HAP-1 (cell line): ENCODE measurements around the gene SEMA4D.
"Not testable (repeated sequence)": the region's sequence is repeated elsewhere in the genome, so short reads cannot be mapped to it uniquely, and the experiment has no call there.

ENCODE experiments used
- DNase-seq, 2 experiments: peaks; one replicate each; pipeline ENCODE4 v3.0.0-alpha.2; 2016 to 2020; ENCODE audit warnings: low spot score in 2 of 2
- H3K27me3 ChIP-seq: fragments of 250-450 bp; sonication (Bioruptor Pico); 2 replicates; pipeline ENCODE4 v1.5.1; 2020; ENCODE audit warnings: low read depth, mild to moderate bottlenecking, moderate library complexity
- H3K36me3 ChIP-seq: fragments of 250-450 bp; sonication (Bioruptor Pico); replicated peaks from 2 replicates; pipeline ENCODE4 v1.5.1; 2020; ENCODE audit warnings: mild to moderate bottlenecking
- H3K4me1 ChIP-seq: fragments of 250-450 bp; sonication (Bioruptor Pico); 2 replicates; pipeline ENCODE4 v1.5.1; 2020; ENCODE audit warnings: mild to moderate bottlenecking
- H3K4me3 ChIP-seq: fragments of 250-450 bp; sonication (Bioruptor Pico); 2 replicates; pipeline ENCODE4 v1.5.1; 2020; ENCODE audit warnings: mild to moderate bottlenecking, moderate library complexity
- H3K9me3 ChIP-seq: fragments of 250-450 bp; sonication (Bioruptor Pico); 2 replicates; pipeline ENCODE4 v1.5.1; 2020; ENCODE audit warnings: mild to moderate bottlenecking, moderate library complexity
- in situ Hi-C: fragments of 300-500 bp; cut with MboI; formaldehyde crosslinking; loops from 3 replicates; pipeline ENCODE4 v1.14.3; 2020; ENCODE audit warnings: low sequenced_read_pairs, inconsistent platforms, mixed read lengths

The SEMA4D gene

DNA sequence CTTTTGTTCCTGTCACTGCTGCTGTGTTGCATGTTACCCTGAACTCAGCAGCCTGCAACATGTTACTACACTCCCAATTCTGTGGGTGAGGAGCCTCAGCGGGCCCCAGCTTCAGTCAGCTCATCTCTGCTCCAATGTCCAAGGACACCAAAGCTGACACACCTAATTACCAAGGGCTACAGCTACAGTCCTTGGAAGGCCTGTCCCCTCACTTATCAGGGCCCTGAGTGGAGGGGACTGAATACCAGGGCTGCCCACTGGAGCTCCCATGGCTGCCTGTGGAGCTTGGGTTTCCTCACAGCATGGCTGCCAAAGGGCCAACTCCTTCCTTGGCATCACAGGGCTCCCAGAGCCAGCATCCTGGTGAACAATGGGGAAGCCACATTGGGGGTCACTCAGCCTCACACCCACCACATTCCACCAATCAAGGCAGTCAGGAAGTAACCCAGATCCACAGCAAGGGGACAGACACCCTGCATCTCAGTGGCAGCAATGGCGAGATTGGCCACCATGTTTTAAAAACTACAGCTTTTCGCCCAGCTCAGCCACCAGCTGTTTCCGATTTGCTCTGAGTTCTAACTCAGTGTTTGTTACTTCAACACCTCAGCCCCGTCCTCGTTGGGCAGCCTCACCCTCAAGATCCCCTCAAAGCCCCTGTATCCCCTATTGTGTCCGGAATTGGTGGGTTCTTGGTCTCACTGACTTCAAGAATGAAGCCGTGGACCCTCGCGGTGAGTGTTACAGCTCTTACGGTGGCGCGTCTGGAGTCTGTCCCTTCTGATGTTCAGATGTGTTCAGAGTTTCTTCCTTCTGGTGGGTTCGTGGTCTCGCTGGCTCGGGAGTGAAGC is 18.9 kb downstream of the SEMA4D start:
- no peak for DNase-seq
- Histone ChIP-seq H3K4me3 (no peak overlapping the region), H3K36me3 (no peaks in the 10 kb centered on the region), H3K27me3 (no peaks in the 10 kb centered on the region), H3K4me1 (no peaks in the 10 kb centered on the region), H3K9me3 (no peaks in the 10 kb centered on the region)
- in situ Hi-C loops: no loop called here

DNA sequence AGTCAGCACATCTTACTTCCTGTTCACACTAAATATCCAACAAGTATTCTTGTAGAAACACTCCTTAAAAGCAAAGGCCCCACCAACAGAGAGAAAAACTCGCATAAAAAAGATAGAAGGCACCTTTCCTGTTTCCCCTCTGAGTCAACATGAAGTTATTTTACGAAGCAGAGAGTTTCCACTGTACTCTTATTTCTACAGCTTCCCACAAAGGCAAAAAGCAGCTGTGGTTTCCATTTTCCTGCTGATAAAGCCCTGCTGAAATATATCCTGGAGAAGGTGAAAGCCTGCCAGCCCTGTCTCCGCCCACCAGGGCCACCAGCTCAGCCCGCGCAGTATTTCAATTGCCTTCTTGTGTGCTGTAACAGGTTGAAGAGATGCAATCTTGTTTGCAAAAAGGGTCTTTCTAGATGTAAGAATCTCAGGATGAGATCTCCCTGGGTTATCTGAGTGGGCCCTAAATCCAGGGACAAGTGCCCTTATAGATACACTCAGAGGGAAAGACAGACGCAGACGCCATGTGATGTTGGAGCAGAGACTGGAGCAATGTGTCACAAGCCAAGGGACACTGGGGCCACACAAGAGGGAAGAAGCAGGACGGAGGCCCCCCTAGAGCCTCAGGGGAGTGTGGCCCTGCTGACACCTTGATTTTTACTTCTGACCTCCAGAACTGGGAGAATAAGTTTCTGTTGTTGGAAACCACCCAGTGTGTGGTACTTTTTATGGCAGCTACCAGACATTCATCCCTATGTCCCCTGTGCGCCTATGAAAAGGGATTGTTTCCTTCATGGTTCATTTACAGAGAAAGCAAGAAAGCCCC is 19.9 kb downstream of the SEMA4D start:
- DNase-seq: no peak
- H3K36me3 ChIP-seq: no peaks in the 10 kb centered on the region
- in situ Hi-C loops: no loop called here
- H3K4me1 ChIP-seq: no peaks in the 10 kb centered on the region
- H3K9me3 ChIP-seq: no peaks in the 10 kb centered on the region
- no peak overlapping the region for H3K4me3 ChIP-seq
- H3K27me3 ChIP-seq: no peaks in the 10 kb centered on the region

DNA sequence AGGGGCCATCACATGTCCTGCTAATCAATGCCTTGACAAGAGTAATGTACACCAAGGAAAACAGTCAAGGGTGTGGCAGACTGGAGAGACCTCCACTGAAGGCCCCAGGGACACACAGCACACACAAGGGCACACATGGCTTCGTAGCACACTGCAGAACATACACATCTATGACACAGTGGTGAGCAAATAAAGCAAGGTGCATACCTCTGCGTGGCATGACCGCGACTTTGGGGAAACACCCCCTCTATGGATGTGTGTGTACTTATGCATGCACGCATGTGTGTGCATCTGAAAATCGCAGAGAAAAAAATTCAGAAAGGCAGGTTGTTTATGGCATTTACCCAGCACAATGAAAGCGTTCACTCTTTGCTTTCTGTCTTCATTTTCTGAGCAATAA is 20.5 kb downstream of the SEMA4D start:
- H3K9me3 ChIP-seq: no peaks in the 10 kb centered on the region
- no peak for DNase-seq
- no peaks in the 10 kb centered on the region for H3K36me3 ChIP-seq
- H3K4me3 ChIP-seq: no peak overlapping the region
- no peaks in the 10 kb centered on the region for H3K27me3 ChIP-seq
- no peaks in the 10 kb centered on the region for H3K4me1 ChIP-seq
- in situ Hi-C loops: no loop called here

DNA sequence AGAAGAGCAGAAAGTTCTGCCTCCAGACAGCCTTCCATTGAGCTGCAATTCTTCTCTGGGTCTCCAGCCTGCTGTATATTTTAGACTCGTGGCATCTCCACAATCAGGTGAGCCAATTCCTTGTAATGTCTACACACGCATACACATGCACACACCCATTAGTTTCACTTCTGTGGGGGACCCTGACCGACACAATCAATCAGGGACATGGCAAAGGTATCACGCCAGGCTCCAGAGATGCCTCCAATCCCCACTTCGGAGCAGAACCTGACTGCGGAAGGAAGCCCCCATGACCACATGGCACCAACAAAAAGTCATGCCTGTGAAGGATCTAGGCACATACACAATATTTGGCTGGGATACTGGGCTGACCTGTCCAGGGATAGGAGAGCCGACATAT is 21.4 kb downstream of the SEMA4D start:
- in situ Hi-C loops: no loop called here
- H3K4me3 ChIP-seq: no peak overlapping the region
- no peaks in the 10 kb centered on the region for H3K36me3 ChIP-seq
- H3K27me3 ChIP-seq: no peaks in the 10 kb centered on the region
- H3K4me1 ChIP-seq: no peaks in the 10 kb centered on the region
- no peaks in the 10 kb centered on the region for H3K9me3 ChIP-seq
- DNase-seq: no peak

DNA sequence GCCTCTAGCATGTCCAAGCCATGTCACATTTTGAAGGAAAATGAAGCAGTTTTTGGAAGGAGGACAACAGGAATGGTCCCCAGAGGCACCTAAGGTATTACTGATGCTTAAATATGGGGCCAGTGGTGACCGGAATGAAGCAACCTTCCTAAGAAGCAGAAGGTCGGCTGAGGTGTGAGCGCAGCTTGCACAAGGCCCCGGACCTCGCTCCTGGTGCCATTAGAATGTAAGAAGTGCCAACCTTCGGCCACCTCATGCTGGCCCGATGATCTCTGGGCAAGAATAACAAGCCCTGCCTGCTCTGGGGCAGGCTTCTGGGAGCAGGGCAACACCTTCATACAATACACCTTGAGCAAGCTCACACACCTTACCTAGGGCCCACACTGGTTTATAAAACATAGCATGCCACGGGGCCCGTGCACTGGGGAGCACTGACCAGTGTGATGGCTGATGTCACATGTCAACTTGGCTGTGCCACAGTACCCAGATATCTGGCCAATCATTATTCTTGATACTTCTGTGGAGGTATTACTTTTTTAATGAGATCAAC is 21.9 kb downstream of the SEMA4D start:
- in situ Hi-C loops: no loop called here
- no peaks in the 10 kb centered on the region for H3K36me3 ChIP-seq
- H3K4me1 ChIP-seq: peaks cover under 1% of the 10 kb centered on the region
- no peak for DNase-seq
- H3K9me3 ChIP-seq: no peaks in the 10 kb centered on the region
- H3K27me3 ChIP-seq: no peaks in the 10 kb centered on the region
- no peak overlapping the region for H3K4me3 ChIP-seq

DNA sequence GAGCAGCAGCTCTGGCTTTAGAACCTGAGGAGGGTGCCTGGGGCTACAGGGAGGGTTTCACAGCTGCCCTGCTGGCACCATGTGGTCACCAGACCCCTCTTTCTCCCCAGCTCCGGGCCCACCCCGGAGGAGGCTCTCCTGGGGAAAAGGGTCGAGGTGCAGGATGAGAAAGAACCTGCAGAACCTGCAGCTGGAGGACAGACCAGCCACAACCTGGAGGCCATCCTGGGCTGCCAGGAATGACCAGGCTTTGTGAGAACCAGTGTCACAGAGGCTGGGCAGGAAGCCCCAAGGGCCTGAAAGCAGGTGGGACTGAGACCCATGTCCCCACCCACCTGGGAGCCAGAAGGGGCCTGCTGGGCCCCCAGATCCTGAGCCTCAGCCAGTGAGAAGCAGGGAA is 23.0 kb downstream of the SEMA4D start:
- Histone ChIP-seq H3K36me3 (no peaks in the 10 kb centered on the region), H3K9me3 (no peaks in the 10 kb centered on the region), H3K4me1 (peaks cover 11% of the 10 kb centered on the region), H3K27me3 (no peaks in the 10 kb centered on the region), H3K4me3 (no peak overlapping the region)
- in situ Hi-C loops: no loop called here
- no peak for DNase-seq

DNA sequence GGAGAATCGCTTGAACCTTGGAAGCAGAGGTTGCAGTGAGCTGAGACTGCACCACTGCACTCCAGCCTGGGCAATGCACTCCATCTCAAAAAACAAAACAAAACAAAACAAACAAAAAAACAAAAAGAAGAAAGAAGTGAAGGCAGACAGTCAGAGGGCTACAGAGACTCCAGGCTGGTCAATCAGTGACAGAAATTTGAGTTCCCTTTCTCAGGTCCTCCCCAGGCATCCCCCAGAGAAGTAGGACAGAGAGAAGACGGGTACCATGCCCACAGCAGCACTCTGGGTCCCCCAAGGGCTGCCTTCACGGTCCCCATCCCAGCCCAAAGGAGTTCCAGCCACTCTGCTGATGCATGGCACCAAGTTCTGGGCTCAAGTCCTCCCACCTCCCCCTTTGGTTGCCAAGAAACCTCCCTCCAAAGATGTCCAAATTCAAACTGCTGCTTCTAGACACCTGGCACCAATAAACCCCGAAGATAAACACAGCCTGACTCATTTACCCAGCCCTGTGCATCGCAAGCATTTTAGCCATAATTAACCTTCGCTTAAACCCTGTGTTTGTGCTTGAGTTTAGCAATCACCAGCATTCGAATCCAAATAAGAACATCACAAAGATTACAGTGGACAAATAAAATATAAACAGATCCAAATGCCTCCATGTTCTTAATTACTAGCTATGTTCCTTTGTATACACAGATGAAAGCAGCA is 24.0 kb downstream of the SEMA4D start:
- in situ Hi-C loops: no loop called here
- no peaks in the 10 kb centered on the region for H3K9me3 ChIP-seq
- no peak overlapping the region for H3K4me3 ChIP-seq
- no peak for DNase-seq
- no peaks in the 10 kb centered on the region for H3K27me3 ChIP-seq
- H3K4me1 ChIP-seq: peaks cover 12% of the 10 kb centered on the region
- no peaks in the 10 kb centered on the region for H3K36me3 ChIP-seq

DNA sequence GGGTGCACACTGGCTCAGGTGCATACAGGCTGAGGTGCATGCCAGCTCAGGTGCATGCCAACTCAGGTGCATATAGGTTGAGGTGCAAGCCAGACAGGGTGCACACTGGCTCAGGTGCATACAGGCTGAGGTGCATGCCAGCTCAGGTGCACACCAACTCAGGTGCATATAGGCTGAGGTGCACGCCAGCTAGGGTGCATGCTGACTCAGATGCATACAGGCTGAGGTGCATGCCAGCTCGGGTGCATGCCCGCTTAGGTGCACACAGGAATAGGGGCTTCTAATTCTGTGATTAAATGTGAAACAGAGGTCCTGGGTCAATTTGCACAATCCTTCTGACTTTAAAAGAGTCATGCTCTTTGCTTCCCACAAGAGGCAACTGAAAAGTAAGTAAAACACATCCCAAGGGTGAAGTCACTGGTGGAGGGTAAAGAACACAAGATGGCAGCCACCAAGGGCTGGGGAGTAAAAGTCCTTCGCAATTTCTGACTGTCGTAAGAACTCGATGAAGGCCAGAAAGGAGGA is 26.1 kb downstream of the SEMA4D start:
- H3K9me3 ChIP-seq, H3K27me3 ChIP-seq, H3K36me3 ChIP-seq, in situ Hi-C loops, DNase-seq, H3K4me3 ChIP-seq: not testable (repeated sequence)
- H3K4me1 ChIP-seq: peaks cover 12% of the 10 kb centered on the region

DNA sequence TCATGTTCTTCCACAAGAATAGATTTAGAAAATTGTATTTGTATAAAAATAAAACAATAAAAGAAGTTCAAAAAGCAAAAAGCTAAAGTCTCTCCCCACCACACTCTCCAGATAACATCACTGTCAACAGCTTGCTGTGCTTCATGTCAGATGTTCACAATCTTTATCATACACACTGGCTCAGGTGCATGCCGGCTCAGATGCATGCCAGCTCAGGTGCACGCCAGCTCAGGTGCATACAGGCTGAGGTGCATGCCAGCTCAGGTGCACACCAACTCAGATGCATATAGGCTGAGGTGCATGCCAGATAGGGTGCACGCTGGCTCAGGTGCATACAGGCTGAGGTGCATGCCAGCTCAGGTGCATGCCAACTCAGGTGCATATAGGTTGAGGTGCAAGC is 26.5 kb downstream of the SEMA4D start:
- no peaks in the 10 kb centered on the region for H3K36me3 ChIP-seq
- peaks cover 12% of the 10 kb centered on the region for H3K4me1 ChIP-seq
- H3K9me3 ChIP-seq: no peaks in the 10 kb centered on the region
- in situ Hi-C loops: no loop called here
- no peak for DNase-seq
- H3K27me3 ChIP-seq: no peaks in the 10 kb centered on the region
- H3K4me3 ChIP-seq: no peak overlapping the region

DNA sequence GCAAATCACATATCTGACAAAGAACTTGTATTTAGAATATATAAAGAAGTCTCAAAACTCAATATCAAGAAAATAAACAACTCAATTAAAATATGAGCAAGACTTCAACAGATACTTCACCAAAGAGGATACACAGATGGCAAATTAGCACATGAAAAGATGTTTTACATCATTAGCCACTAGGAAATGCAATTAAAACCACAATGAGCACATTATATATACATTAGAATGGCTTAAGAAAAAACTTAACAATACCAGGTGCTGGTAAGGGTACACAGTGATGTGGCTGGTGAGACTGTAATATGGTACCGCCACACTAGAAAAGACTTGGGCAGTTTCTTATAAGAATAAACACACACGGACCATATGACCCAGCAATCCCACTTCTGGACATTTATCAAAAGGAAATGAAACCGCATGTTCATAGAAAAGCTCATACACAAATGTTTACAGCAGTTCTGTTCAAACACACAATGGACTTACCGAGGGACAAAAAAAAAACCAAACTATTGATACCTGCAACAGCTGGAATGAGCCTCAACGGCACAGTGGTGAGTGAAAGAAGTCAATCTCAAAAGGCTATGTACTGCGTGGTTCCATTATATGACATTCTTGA is 27.6 kb downstream of the SEMA4D start:
- peak in 1 of 2 experiments; percentile 54 for DNase-seq
- H3K9me3 ChIP-seq: no peaks in the 10 kb centered on the region
- H3K4me1 ChIP-seq: peaks cover 12% of the 10 kb centered on the region
- no peaks in the 10 kb centered on the region for H3K36me3 ChIP-seq
- no peaks in the 10 kb centered on the region for H3K27me3 ChIP-seq
- in situ Hi-C loops: no loop called here
- H3K4me3 ChIP-seq: no peak overlapping the region

DNA sequence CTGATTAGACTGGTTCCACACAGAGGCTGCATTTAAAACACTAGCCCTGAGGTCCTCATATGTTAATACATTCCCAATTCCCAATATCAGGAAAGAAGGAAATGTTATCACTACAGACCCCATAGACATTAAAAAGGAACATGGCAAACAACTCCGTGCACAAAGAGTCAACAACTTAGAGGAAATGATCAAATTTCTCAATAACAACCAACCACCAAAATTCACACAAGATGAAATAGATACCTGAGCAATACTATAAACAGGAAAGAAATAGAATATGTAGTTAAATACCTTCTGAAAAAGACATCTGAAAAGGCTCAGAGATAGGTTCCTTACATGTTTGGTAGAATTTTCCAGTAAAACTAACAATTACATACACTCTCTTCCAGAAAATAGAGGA is 28.9 kb downstream of the SEMA4D start:
- DNase-seq: no peak
- Histone ChIP-seq H3K9me3 (no peaks in the 10 kb centered on the region), H3K4me3 (no peak overlapping the region), H3K36me3 (no peaks in the 10 kb centered on the region), H3K27me3 (no peaks in the 10 kb centered on the region), H3K4me1 (peaks cover 12% of the 10 kb centered on the region)
- in situ Hi-C loops: no loop called here

DNA sequence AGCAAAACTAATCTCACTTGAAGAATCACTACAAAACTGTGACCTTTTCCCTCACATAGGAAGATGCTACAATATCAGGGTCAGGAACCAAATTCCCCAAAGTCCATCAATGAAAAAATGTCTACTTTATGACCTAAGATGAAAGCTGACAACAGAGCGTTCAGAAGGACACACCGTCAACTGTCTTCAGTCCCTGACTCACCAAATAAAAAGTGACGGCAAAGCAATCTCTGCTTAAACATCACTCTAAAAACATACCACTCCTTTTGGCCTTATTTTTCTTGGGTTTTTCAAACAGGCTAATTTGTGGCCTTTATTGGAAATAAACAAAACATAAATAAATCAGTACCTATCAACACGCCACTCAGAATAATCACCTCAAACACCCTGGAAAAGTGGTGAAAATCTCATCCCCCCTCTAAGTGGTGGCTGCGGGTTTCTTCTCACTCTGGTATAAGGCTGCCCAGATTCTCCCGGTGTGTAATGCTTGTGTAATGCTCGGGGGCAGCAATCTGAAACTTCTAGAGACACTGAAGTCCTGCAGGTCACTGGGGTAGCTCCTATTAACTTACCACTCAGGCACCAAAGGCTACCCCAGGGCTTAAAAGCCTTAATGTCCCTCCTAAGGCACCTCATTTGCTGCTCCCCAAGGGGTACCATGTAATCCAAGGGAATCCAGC is 29.5 kb downstream of the SEMA4D start:
- no peaks in the 10 kb centered on the region for H3K9me3 ChIP-seq
- H3K4me1 ChIP-seq: peaks cover 12% of the 10 kb centered on the region
- H3K27me3 ChIP-seq: no peaks in the 10 kb centered on the region
- no peak overlapping the region for H3K4me3 ChIP-seq
- in situ Hi-C loops: no loop called here
- no peak for DNase-seq
- no peaks in the 10 kb centered on the region for H3K36me3 ChIP-seq

DNA sequence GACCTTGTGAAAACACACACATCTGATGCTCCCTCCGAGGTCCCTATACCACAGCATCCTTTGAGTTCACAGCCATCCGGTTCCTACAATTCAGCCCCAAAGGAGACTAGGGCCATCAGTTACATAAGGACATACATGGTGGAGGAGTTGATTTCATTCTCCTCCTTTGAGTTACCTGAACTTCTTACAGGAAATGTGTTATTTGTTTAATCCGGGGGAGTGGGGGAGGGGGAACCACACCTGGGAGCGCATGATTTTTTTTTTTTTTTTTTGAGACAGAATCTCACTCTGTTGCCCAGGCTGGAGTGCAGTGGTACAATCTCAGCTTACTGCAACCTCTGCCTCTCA is 30.7 kb downstream of the SEMA4D start:
- in situ Hi-C loops: no loop called here
- no peaks in the 10 kb centered on the region for H3K9me3 ChIP-seq
- no peak for DNase-seq
- no peaks in the 10 kb centered on the region for H3K27me3 ChIP-seq
- no peak overlapping the region for H3K4me3 ChIP-seq
- H3K36me3 ChIP-seq: no peaks in the 10 kb centered on the region
- peaks cover 12% of the 10 kb centered on the region for H3K4me1 ChIP-seq
